BJ (cell line): ENCODE measurements around the gene RINL. TPM values are rescaled to one million over a fixed set of nuclear protein-coding genes. Genes with fewer than 3 reads are reported as not detected.
A peak's percentile ranks its signal among the peaks of the same experiment; 100 is the strongest.

Source experiments
- CTCF ChIA-PET: fragments of 350-600 bp; formaldehyde crosslinking; extraction: SDS; loops from one replicate; lab custom pipeline; 2021; ENCODE audit warnings: antibody characterized with exemption, inconsistent platforms; lab: Yijun Ruan, JAX
- POLR2A ChIA-PET: fragments of 300-600 bp; sonication (Branson Sonifier 250); formaldehyde crosslinking; extraction: SDS; loops from one replicate; lab custom pipeline; 2021; ENCODE audit warnings: antibody characterized with exemption; lab: Charles Lee
- DNase-seq: peaks from one replicate; pipeline ENCODE4 v3.0.0-alpha.2; 2011; ENCODE audit warnings: low read depth
- H3K27me3 ChIP-seq: 2 replicates; pipeline ENCODE4 v1.6.0; 2011; ENCODE audit warnings: low read length; ENCODE audit not compliant: control insufficient read depth, insufficient read depth
- H3K36me3 ChIP-seq: 2 replicates; pipeline ENCODE4 v1.5.1; 2011; ENCODE audit warnings: low read length; ENCODE audit not compliant: control insufficient read depth, insufficient read depth
- H3K4me3 ChIP-seq: 2 replicates; pipeline ENCODE4 v1.5.1; 2011; ENCODE audit warnings: low read depth, mild to moderate bottlenecking, control low read depth, low read length
- CTCF ChIP-seq: IDR thresholded peaks from 2 replicates; pipeline ENCODE4 v1.5.1; 2011; ENCODE audit warnings: low read depth, mild to moderate bottlenecking, control low read depth, inconsistent platforms, low read length, moderate library complexity; ENCODE audit not compliant: insufficient read depth
- polyA plus RNA-seq: library from polyadenylated mRNA; depleted of rRNA; stranded (reverse); fragments of >200 nt; gene quantifications from 2 replicates; pipeline ENCODE4 v1.2.3, GENCODE V29; 2011

The RINL gene
- polyA plus RNA-seq, 1 experiment, result 1.9 TPM

GRCh38 chr19:38905620-38906019 is 27.5 kb upstream of the RINL start:
- TF ChIP-seq CTCF, result no peak
- no peak for DNase-seq
- ChIA-PET POLR2A (no interaction called here), CTCF (interaction anchor here (0.5 to 3.8 kb wide), 3 partner anchors 25 to 28 kb away, joined by 3 to 16 read pairs (median 4); partner anchors contain the start of genes MRPS12 and SARS2)
- H3K36me3 ChIP-seq, result peaks cover 8% of the 10 kb centered on the region; the same call in 1 of the 2 replicates
- no peaks in the 10 kb centered on the region for H3K27me3 ChIP-seq
- H3K4me3 ChIP-seq, result no peak overlapping the region

- CTCF ChIA-PET, result interaction anchor here (1.1 to 3.8 kb wide), 2 partner anchors 26 to 28 kb away, joined by 3 to 16 read pairs; partner anchors contain the start of genes MRPS12 and SARS2
- Histone ChIP-seq H3K4me3 (no peak overlapping the region), H3K36me3 (peaks cover 8% of the 10 kb centered on the region; the same call in 1 of the 2 replicates), H3K27me3 (no peaks in the 10 kb centered on the region)
- TF ChIP-seq CTCF, result no peak
- POLR2A ChIA-PET, result no interaction called here
- DNase-seq, result no peak
These were observed 26.8 kb upstream of the RINL start for GRCh38 chr19:38904581-38905539.

- CTCF ChIA-PET, result interaction anchor here (2.0 kb wide), 1 partner anchor 29 kb away, joined by 10 read pairs; the partner anchor contains the start of genes MRPS12 and SARS2
These were observed 23.6 kb upstream of the RINL start for GRCh38 chr19:38901683-38902082.

GRCh38 chr19:38900743-38901190 is 22.7 kb upstream of the RINL start:
- ChIA-PET POLR2A (no interaction called here), CTCF (interaction anchor here (0.6 to 2.0 kb wide), 8 partner anchors 11 to 498 kb away, joined by 3 to 10 read pairs (median 4); partner anchors contain the start of genes ACTN4, FAM98C, MRPS12 and SARS2)
- Histone ChIP-seq H3K36me3 (peaks cover 6% of the 10 kb centered on the region; the same call in 1 of the 2 replicates), H3K27me3 (no peaks in the 10 kb centered on the region), H3K4me3 (peak overlapping the region; percentile 87)
- TF ChIP-seq CTCF, result no peak
- DNase-seq, result no peak

More at GRCh38 chr19:38901683-38902082, 23.6 kb upstream of the RINL start:
- POLR2A ChIA-PET, result no interaction called here
- no peaks in the 10 kb centered on the region for H3K27me3 ChIP-seq
- no peak for DNase-seq
- TF ChIP-seq CTCF, result no peak
- H3K36me3 ChIP-seq, result peaks cover 7% of the 10 kb centered on the region; the same call in 1 of the 2 replicates
- H3K4me3 ChIP-seq, result no peak overlapping the region
